DMS79 treated with DMSO at 0.1 percent for 48 hours (cell line): ENCODE data around the gene TMEM255B.
"Not testable (repeated sequence)": the region's sequence is repeated elsewhere in the genome, so short reads cannot be mapped to it uniquely, and the experiment has no call there.

Source experiments
- DNase-seq: peaks from one replicate; lab custom pipeline; 2025; lab: John Stamatoyannopoulos, UW

The TMEM255B gene

GRCh38 chr13:113758651-113759524 lies at the start of gene TMEM255B:
Gene TMEM255B (plus strand): TSS chr13:113759226. CDS start chr13:113759270, 44 bp downstream.
- peak; percentile 90 for DNase-seq

GRCh38 chr13:113722921-113723320 lies 36.1 kb upstream of the TMEM255B start:
- no peak for DNase-seq

GRCh38 chr13:113723410-113724015 lies 35.5 kb upstream of the TMEM255B start:
- no peak for DNase-seq

GRCh38 chr13:113724016-113724758 lies 34.8 kb upstream of the TMEM255B start:
- no peak for DNase-seq

- peak; percentile 97 for DNase-seq
These were observed 34.2 kb upstream of the TMEM255B start for GRCh38 chr13:113724780-113725315.

GRCh38 chr13:113725329-113726105 lies 33.5 kb upstream of the TMEM255B start:
- not testable (repeated sequence) for DNase-seq

GRCh38 chr13:113726106-113726821 lies 32.8 kb upstream of the TMEM255B start:
- DNase-seq: peak; percentile 83

GRCh38 chr13:113726961-113727411 lies 32.0 kb upstream of the TMEM255B start:
- no peak for DNase-seq

- no peak for DNase-seq
These were observed 30.4 kb upstream of the TMEM255B start for GRCh38 chr13:113728571-113729054.

GRCh38 chr13:113729187-113730019 lies 29.6 kb upstream of the TMEM255B start:
- DNase-seq: no peak

GRCh38 chr13:113730258-113730691 lies 28.8 kb upstream of the TMEM255B start:
- DNase-seq: no peak

GRCh38 chr13:113730831-113731191 lies 28.2 kb upstream of the TMEM255B start:
- DNase-seq: no peak

- DNase-seq: no peak
These were observed 27.5 kb upstream of the TMEM255B start for GRCh38 chr13:113731192-113732175.

- DNase-seq: no peak
These were observed 26.7 kb upstream of the TMEM255B start for GRCh38 chr13:113732176-113732960.

GRCh38 chr13:113732961-113733950 lies 25.8 kb upstream of the TMEM255B start:
- no peak for DNase-seq

- no peak for DNase-seq
These were observed 24.8 kb upstream of the TMEM255B start for GRCh38 chr13:113734099-113734825.
